Mucosa of rectum (tissue), 2 donors: ENCODE measurements around the gene IL3.

Source experiments
- H3K27ac ChIP-seq, 2 donors: one replicate each; pipeline ENCODE4 v1.7.0; 2013; ENCODE audit warnings: inconsistent platforms in 2 of 2, low read depth in 2 of 2, low read length in 2 of 2
- H3K27me3 ChIP-seq, 2 donors: one replicate each; pipeline ENCODE4 v1.7.0; 2013; ENCODE audit warnings: low read length in 2 of 2; ENCODE audit not compliant: control insufficient read depth in 2 of 2, insufficient read depth in 2 of 2
- H3K36me3 ChIP-seq, 2 donors: one replicate each; pipeline ENCODE4 v1.7.0; 2013; ENCODE audit warnings: low read length in 2 of 2; ENCODE audit not compliant: control insufficient read depth in 2 of 2, insufficient read depth in 2 of 2
- H3K4me1 ChIP-seq, 2 donors: one replicate each; pipeline ENCODE4 v1.7.0; 2013; ENCODE audit warnings: low read length in 2 of 2, mild to moderate bottlenecking in 1 of 2; ENCODE audit not compliant: control insufficient read depth in 2 of 2, insufficient read depth in 2 of 2
- H3K4me3 ChIP-seq, 2 donors: one replicate each; pipeline ENCODE4 v1.7.0; 2013; ENCODE audit warnings: low read length in 2 of 2
- H3K9ac ChIP-seq, 2 donors: one replicate each; pipeline ENCODE4 v1.7.0; 2013; ENCODE audit warnings: low read length in 2 of 2, low read depth in 1 of 2, mild to moderate bottlenecking in 1 of 2
- H3K9me3 ChIP-seq, 2 donors: one replicate each; pipeline ENCODE4 v1.7.0; 2013; ENCODE audit warnings: low read length in 2 of 2; ENCODE audit not compliant: control insufficient read depth in 2 of 2
- donor health status: healthy.
- donor health status: Normal muscosa, but diverticular disease.

The IL3 gene

GRCh38 chr5:132089363-132089762, 28.9 kb downstream of the IL3 start:
- Histone ChIP-seq H3K4me1 (no peaks in the 10 kb centered on the region), H3K9me3 (no peaks in the 10 kb centered on the region), H3K4me3 (no peak overlapping the region), H3K36me3 (no peaks in the 10 kb centered on the region), H3K27me3 (no peaks in the 10 kb centered on the region), H3K27ac (no peak overlapping the region), H3K9ac (no peak overlapping the region)

- Histone ChIP-seq H3K27ac (no peak overlapping the region), H3K27me3 (no peaks in the 10 kb centered on the region), H3K4me1 (no peaks in the 10 kb centered on the region), H3K9ac (no peak overlapping the region), H3K9me3 (no peaks in the 10 kb centered on the region), H3K4me3 (no peak overlapping the region), H3K36me3 (no peaks in the 10 kb centered on the region)
These were observed 29.7 kb downstream of the IL3 start for GRCh38 chr5:132090107-132090506.

- no peaks in the 10 kb centered on the region for H3K36me3 ChIP-seq
- H3K4me1 ChIP-seq, result no peaks in the 10 kb centered on the region
- H3K4me3 ChIP-seq, result no peak overlapping the region
- H3K27me3 ChIP-seq, result no peaks in the 10 kb centered on the region
- H3K9ac ChIP-seq, result no peak overlapping the region
- H3K27ac ChIP-seq, result no peak overlapping the region
- no peaks in the 10 kb centered on the region for H3K9me3 ChIP-seq
These were observed 32.8 kb downstream of the IL3 start for GRCh38 chr5:132093271-132093670.

- no peak overlapping the region for H3K4me3 ChIP-seq
- H3K36me3 ChIP-seq, result no peaks in the 10 kb centered on the region
- no peaks in the 10 kb centered on the region for H3K4me1 ChIP-seq
- H3K27me3 ChIP-seq, result no peaks in the 10 kb centered on the region
- no peak overlapping the region for H3K27ac ChIP-seq
- no peaks in the 10 kb centered on the region for H3K9me3 ChIP-seq
- H3K9ac ChIP-seq, result no peak overlapping the region
These were observed 34.1 kb downstream of the IL3 start for GRCh38 chr5:132094393-132095076.

GRCh38 chr5:132095077-132095410, 34.6 kb downstream of the IL3 start:
- Histone ChIP-seq H3K4me1 (peaks cover 0 to 3% of the 10 kb centered on the region in 2 donors), H3K9ac (no peak overlapping the region), H3K27ac (no peak overlapping the region), H3K36me3 (no peaks in the 10 kb centered on the region), H3K9me3 (no peaks in the 10 kb centered on the region), H3K27me3 (no peaks in the 10 kb centered on the region), H3K4me3 (no peak overlapping the region)

- H3K27ac ChIP-seq, result no peak overlapping the region
- H3K4me1 ChIP-seq, result peaks cover 0 to 7% of the 10 kb centered on the region in 2 donors
- no peaks in the 10 kb centered on the region for H3K9me3 ChIP-seq
- no peaks in the 10 kb centered on the region for H3K36me3 ChIP-seq
- no peak overlapping the region for H3K9ac ChIP-seq
- H3K27me3 ChIP-seq, result no peaks in the 10 kb centered on the region
- no peak overlapping the region for H3K4me3 ChIP-seq
These were observed 35.0 kb downstream of the IL3 start for GRCh38 chr5:132095424-132095972.

GRCh38 chr5:132096904-132097303, 36.4 kb downstream of the IL3 start:
- Histone ChIP-seq H3K4me3 (no peak overlapping the region), H3K27me3 (no peaks in the 10 kb centered on the region), H3K4me1 (peaks cover 0 to 15% of the 10 kb centered on the region in 2 donors), H3K27ac (no peak overlapping the region), H3K36me3 (no peaks in the 10 kb centered on the region), H3K9me3 (no peaks in the 10 kb centered on the region), H3K9ac (no peak overlapping the region)

GRCh38 chr5:132098151-132098594, 37.7 kb downstream of the IL3 start:
- no peak overlapping the region for H3K27ac ChIP-seq
- no peak overlapping the region for H3K9ac ChIP-seq
- H3K36me3 ChIP-seq, result no peaks in the 10 kb centered on the region
- no peaks in the 10 kb centered on the region for H3K9me3 ChIP-seq
- H3K4me1 ChIP-seq, result peaks cover 7 to 19% of the 10 kb centered on the region in 2 donors
- H3K4me3 ChIP-seq, result no peak overlapping the region
- H3K27me3 ChIP-seq, result no peaks in the 10 kb centered on the region

- Histone ChIP-seq H3K4me1 (peaks cover 10 to 22% of the 10 kb centered on the region in 2 donors), H3K36me3 (no peaks in the 10 kb centered on the region), H3K9me3 (no peaks in the 10 kb centered on the region), H3K27ac (no peak overlapping the region), H3K27me3 (no peaks in the 10 kb centered on the region), H3K4me3 (no peak overlapping the region), H3K9ac (no peak overlapping the region)
These were observed 38.2 kb downstream of the IL3 start for GRCh38 chr5:132098621-132099020.

- peaks cover 12 to 26% of the 10 kb centered on the region in 2 donors for H3K4me1 ChIP-seq
- H3K9ac ChIP-seq, result no peak overlapping the region
- no peaks in the 10 kb centered on the region for H3K27me3 ChIP-seq
These were observed 38.8 kb downstream of the IL3 start for GRCh38 chr5:132099076-132099748.

More at GRCh38 chr5:132099076-132099748, 38.8 kb downstream of the IL3 start:
- Histone ChIP-seq H3K9me3 (no peaks in the 10 kb centered on the region), H3K36me3 (no peaks in the 10 kb centered on the region), H3K27ac (no peak overlapping the region), H3K4me3 (no peak overlapping the region)
